Stomach (tissue), 9 donors: ENCODE data around the gene ONECUT2. TPM values are rescaled to one million over a fixed set of nuclear protein-coding genes. Genes with fewer than 3 reads are reported as not detected.

Experiments used
- DNase-seq, 2 donors: peaks; one replicate each; pipeline versions ENCODE4 v3.0.0 to v3.0.0-alpha.2; 2013 to 2019
- H3K27ac ChIP-seq, 5 donors: fragments of 200-600 bp in 4 of 5; sonication (generic) in 4 of 5; one replicate each; pipeline ENCODE4 v1.5.1; 2013 to 2019; ENCODE audit warnings: mild to moderate bottlenecking in 1 of 5, moderate library complexity in 1 of 5
- H3K27me3 ChIP-seq, 3 donors: fragments of 200-600 bp; sonication (generic); one replicate each; pipeline ENCODE4 v1.5.1; 2017 to 2019; ENCODE audit warnings: mixed run types in 1 of 3
- H3K36me3 ChIP-seq, 4 donors: fragments of 200-600 bp; sonication (generic); 1 replicate in 3 of 4; 2 replicates in 1 of 4; pipeline ENCODE4 v1.5.1; 2016 to 2019
- H3K4me1 ChIP-seq, 4 donors: fragments of 200-600 bp; sonication (generic); one replicate each; pipeline ENCODE4 v1.5.1; 2016 to 2019
- H3K4me3 ChIP-seq, 4 donors: fragments of 200-600 bp; sonication (generic) in 3 of 4; one replicate each; pipeline ENCODE4 v1.5.1; 2016 to 2019; ENCODE audit warnings: mild to moderate bottlenecking in 1 of 4
- H3K9me3 ChIP-seq, 4 donors: fragments of 200-600 bp; sonication (generic); one replicate each; pipeline ENCODE4 v1.5.1; 2016 to 2019
- EP300 ChIP-seq: sonication (generic); formaldehyde crosslinking; IDR thresholded peaks from one replicate; pipeline ENCODE4 v1.6.1; 2017; ENCODE audit warnings: antibody characterized with exemption
- POLR2A ChIP-seq, 4 donors: fragments of 450-650 bp; IDR thresholded peaks; one replicate each; pipeline ENCODE4 v1.6.1; 2016; ENCODE audit warnings: antibody characterized with exemption in 4 of 4, control low read depth in 2 of 4, mild to moderate bottlenecking in 1 of 4, moderate library complexity in 1 of 4
- POLR2AphosphoS5 ChIP-seq, 3 donors: sonication (generic); formaldehyde crosslinking; IDR thresholded peaks; one replicate each; pipeline ENCODE4 v1.6.1; 2016; ENCODE audit warnings: antibody characterized with exemption in 3 of 3
- WGBS, 5 donors: extraction: QIAGEN DNeasy Blood & Tissue Kit in 3 of 5; methylation state at CpG; one replicate each; pipeline versions ENCODE4 v1.1.5 to v1.1.7; 2013 to 2018; 5-methylcytosine and 5-hydroxymethylcytosine counted together
- intact Hi-C: fragments of 100-400 bp; cut with DNase I; formaldehyde crosslinking; loops from one replicate; pipeline ENCODE4 v1.15.1; 2023; ENCODE audit warnings: low total_unique reads
- polyA plus RNA-seq, 3 donors: library from polyadenylated mRNA; stranded (reverse); fragments of 200-250 nt; gene quantifications; one replicate each; pipeline ENCODE4 v1.2.3, GENCODE V29; 2013
- total RNA-seq, 5 donors: library from RNA; depleted of rRNA; stranded (reverse); fragments of >200 nt; gene quantifications; one replicate each; pipeline versions ENCODE4 v1.1.0 to v1.2.3, GENCODE V29; 2014 to 2016
- TF ChIP-seq, protein P1 (sequence below), 7 experiments: fragments of 450-650 bp in 4 of 7; fragments of 200-600 bp in 3 of 7; sonication (generic) in 3 of 7; IDR thresholded peaks; one replicate each; pipeline ENCODE4 v1.5.1; 2016 to 2019; ENCODE audit warnings: antibody characterized with exemption in 7 of 7, control low read depth in 2 of 7, mild to moderate bottlenecking in 1 of 7
- donor health status: healthy with polysubstance abuse.
- donor health status: Bipolar disorder and iron deficiency.
- donor health status: healthy.

Gene ONECUT2
- total and polyA plus RNA-seq, 8 donors = under 0.01 to 0.37 (median 0.07) TPM; not detected in 4

DNA sequence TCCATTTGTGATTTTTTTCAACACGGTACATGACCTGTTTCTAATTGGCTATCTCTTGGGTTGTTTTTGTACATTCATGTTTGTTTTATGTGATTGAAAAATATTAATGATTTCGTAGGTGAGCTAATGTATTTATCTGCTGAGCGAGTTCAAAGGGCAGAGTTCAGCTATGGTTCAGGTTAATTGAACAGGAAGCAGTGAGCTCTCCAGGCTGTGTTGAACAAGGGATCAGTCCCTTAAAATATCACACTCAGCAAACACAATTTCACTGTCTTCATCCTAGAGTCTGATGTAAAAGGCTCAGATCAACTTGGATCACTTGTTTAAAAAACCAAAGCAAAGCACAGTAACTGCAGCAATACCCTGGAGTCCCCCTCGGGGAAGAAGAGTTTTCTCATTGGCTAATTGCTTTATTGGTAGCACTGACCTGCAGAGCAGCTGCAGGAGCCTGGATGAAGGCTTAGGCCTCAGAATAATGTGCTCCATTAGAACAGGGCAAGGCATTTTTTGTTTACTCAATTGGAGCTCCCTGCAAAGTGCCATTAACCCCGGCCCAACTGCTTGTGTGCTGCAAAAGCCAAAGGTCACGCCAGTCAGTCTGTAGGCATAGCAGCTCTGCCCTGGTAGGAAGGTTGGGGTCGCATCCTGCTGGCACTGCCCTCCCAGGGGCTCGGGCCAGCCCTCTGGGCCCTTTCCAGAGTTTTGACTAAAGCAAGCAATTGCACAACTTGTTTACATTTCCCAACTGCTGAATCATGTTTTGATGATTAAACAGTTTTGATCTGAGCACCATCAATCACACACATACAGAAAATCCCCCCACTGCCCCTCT lies 10.5 kb downstream of the ONECUT2 start:
- Histone ChIP-seq H3K4me1 (peaks cover 17 to 40% (median 27%) of the 10 kb centered on the region in 4 donors), H3K36me3 (no peaks in the 10 kb centered on the region), H3K27me3 (peaks cover 3 to 80% (median 20%) of the 10 kb centered on the region in 3 donors), H3K4me3 (no peak overlapping the region), H3K27ac (no peak overlapping the region), H3K9me3 (peaks cover 0 to 5% (median 0%) of the 10 kb centered on the region in 4 donors)
- intact Hi-C loops = no loop called here
- DNase-seq = no peak
- WGBS, 5 donors = 16 to 27% (median 19%) methylated on average over 8 of the region's 8 CpGs
- TF ChIP-seq, protein P1, sequence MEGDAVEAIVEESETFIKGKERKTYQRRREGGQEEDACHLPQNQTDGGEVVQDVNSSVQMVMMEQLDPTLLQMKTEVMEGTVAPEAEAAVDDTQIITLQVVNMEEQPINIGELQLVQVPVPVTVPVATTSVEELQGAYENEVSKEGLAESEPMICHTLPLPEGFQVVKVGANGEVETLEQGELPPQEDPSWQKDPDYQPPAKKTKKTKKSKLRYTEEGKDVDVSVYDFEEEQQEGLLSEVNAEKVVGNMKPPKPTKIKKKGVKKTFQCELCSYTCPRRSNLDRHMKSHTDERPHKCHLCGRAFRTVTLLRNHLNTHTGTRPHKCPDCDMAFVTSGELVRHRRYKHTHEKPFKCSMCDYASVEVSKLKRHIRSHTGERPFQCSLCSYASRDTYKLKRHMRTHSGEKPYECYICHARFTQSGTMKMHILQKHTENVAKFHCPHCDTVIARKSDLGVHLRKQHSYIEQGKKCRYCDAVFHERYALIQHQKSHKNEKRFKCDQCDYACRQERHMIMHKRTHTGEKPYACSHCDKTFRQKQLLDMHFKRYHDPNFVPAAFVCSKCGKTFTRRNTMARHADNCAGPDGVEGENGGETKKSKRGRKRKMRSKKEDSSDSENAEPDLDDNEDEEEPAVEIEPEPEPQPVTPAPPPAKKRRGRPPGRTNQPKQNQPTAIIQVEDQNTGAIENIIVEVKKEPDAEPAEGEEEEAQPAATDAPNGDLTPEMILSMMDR (IDR thresholded peaks at IDR 0.05) = no peak
- no peak for TF ChIP-seq POLR2AphosphoS5 (IDR thresholded peaks at IDR 0.05)
- TF ChIP-seq POLR2A (IDR thresholded peaks at IDR 0.05) = no peak
- TF ChIP-seq EP300 = no peak

DNA sequence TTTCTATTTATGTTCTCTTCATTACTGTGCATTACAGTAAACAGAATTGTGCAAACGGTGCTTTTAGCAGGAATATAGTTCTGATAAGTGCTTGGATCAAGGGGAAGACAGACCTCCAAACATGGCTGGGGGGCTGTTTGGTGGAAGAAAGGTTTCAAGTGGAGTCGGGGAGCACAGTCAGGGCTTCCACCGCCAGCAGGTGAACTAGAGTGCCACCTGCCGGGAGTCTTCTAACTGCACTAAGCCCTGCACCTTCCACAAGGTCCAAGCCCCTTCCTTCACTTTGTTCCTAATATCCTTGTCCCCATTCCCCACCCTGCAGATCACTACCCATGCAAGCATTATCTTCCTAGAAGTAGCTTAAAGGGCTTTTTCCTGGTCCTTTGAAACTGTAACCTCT lies 11.1 kb downstream of the ONECUT2 start:
- H3K9me3 ChIP-seq = peaks cover 0 to 3% (median 0%) of the 10 kb centered on the region in 4 donors
- H3K27me3 ChIP-seq = peaks cover 0 to 77% (median 16%) of the 10 kb centered on the region in 3 donors
- H3K4me3 ChIP-seq = no peak overlapping the region
- H3K27ac ChIP-seq = no peak overlapping the region
- intact Hi-C loops = no loop called here
- H3K36me3 ChIP-seq = no peaks in the 10 kb centered on the region
- WGBS, 5 donors = 5 to 10% (median 5%) methylated on average over 4 of the region's 4 CpGs
- H3K4me1 ChIP-seq = peaks cover 12 to 33% (median 21%) of the 10 kb centered on the region in 4 donors
- peak in 1 of 2 donors; percentile 48 for DNase-seq
- TF ChIP-seq, protein P1 (IDR thresholded peaks at IDR 0.05) = peak in 1 of 7 experiments; percentile 9
- TF ChIP-seq EP300 = no peak

DNA sequence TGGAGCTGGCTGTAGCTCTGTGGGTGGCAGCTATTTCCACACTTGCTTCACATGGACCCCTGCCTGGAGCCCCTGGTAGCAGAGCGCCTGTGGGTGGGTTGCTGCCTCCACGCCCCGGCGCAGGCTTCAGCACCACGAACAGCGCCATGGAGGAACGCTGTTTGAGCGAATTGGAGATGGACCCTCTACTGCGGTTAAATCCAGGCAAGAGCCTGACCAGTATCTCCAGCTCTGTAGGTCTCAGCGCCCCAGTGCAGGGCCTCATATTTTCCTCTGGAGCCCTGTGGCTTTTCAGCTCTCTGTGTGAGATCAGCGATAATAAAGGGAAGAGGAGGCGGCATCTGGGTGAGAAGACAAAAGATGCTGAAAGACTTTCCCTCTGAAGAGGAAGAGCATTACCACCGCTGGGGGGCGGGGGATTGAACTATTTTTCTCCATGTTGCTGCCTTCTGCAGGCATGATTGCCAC lies 12.0 kb downstream of the ONECUT2 start:
- H3K27me3 ChIP-seq = peaks cover 0 to 77% (median 10%) of the 10 kb centered on the region in 3 donors
- peaks cover 9 to 30% (median 18%) of the 10 kb centered on the region in 4 donors for H3K4me1 ChIP-seq
- intact Hi-C loops = no loop called here
- H3K9me3 ChIP-seq = no peaks in the 10 kb centered on the region
- TF ChIP-seq, protein P1 (IDR thresholded peaks at IDR 0.05) = no peak
- TF ChIP-seq EP300 (no peak), POLR2A (IDR thresholded peaks at IDR 0.05) (no peak), POLR2AphosphoS5 (IDR thresholded peaks at IDR 0.05) (no peak)
- DNase-seq = peak in 1 of 2 donors; percentile 78
- no peak overlapping the region for H3K4me3 ChIP-seq
- no peaks in the 10 kb centered on the region for H3K36me3 ChIP-seq
- no peak overlapping the region for H3K27ac ChIP-seq
- 5 to 15% (median 11%) methylated on average over 13 to 14 of the region's 14 CpGs for WGBS, 5 donors

DNA sequence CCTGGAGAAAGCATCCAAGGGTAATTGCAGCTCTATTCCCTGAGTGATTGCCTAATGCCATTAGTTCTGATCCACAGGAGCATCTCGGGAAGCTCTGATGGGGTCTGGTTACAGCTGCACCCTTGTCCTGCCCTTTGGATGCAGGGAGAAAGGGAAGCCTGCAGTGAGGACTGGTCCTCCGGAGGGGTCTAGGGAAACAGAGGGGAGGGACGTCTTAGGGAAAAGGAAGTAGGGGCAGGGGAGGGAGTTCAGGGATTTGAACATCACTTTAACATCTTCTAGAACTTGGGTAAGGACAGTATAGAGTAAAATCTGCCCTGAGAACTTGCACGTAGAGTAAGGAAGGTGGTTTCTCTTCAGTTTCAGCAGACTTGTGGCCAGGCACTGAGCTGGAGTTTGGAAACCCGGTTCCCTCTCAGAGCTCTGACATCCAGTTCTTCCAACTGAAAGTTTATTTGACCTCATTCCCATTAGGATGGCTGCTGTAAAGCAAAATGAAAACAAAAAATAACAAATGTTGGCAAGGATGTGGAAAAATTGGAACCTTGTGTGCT lies 20.5 kb downstream of the ONECUT2 start:
- Histone ChIP-seq H3K4me3 (no peak overlapping the region), H3K36me3 (no peaks in the 10 kb centered on the region), H3K27ac (no peak overlapping the region), H3K27me3 (peaks cover 0 to 22% (median 4%) of the 10 kb centered on the region in 3 donors), H3K9me3 (no peaks in the 10 kb centered on the region), H3K4me1 (no peaks in the 10 kb centered on the region)
- DNase-seq = no peak
- intact Hi-C loops = no loop called here
- WGBS, 5 donors = 44 to 63% (median 55%) methylated on average over 5 of the region's 5 CpGs
- TF ChIP-seq POLR2AphosphoS5 (IDR thresholded peaks at IDR 0.05) = no peak
- no peak for TF ChIP-seq POLR2A (IDR thresholded peaks at IDR 0.05)
- TF ChIP-seq EP300 = no peak
- TF ChIP-seq, protein P1 (IDR thresholded peaks at IDR 0.05) = no peak
